ENCODE measurements around the gene KLRC2. TPM values are rescaled to one million over a fixed set of nuclear protein-coding genes. Genes with fewer than 3 reads are reported as not detected.
"Not testable (repeated sequence)": the region's sequence is repeated elsewhere in the genome, so short reads cannot be mapped to it uniquely, and the experiment has no call there.

Gene KLRC2
- total RNA-seq, 1 experiment from 2014 or later, result 7.5 TPM

DNA sequence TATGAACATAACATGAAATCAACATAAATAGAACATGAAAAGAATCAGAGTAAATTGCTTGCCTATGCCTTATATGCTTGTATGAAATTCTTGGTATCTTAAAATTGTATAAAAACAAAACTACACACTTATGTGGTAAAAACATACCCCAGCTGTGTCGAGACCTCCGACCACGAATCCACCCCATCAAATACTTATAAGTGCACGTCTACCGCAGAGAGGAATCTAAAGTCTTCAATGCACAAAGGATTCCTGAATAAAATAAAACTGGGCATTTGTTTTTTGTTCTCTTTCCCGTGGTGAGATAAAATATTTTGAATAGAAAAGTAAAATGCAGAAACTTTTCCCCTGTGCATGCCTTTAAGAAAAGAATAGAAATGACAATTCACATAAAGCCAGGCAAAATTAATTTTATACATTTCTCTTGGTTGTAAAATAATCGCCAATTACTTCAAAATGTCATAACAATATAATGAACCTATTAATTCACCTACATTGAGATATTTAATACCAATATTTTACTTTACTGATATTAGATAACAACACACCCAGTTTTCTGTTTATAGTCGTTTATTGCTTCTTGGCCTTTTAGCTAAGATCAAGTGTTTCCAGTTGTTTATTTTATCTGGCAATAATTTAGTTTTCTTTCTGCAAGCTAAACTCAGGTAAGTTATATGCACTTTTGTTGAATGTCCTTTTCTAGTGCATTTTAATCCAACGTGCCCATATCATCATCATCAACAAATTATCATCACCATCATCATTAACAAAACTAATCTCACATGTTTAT, 47.0 kb downstream of the KLRC2 start:
- intact Hi-C loops (cut with micrococcal nuclease), result no loop called here
- ChIA-PET RAD21 (ENCODE audit: low non-redundant PET in 1 of 2, low total read pairs in 2 of 2, uncharacterized antibody in 2 of 2, unreplicated experiment in 2 of 2) (no interaction called here), CTCF (no interaction called here), POLR2A (no interaction called here)
- H3K27ac ChIP-seq (ENCODE audit: low read depth, low read length), result no peak overlapping the region
- TF ChIP-seq, protein P1, sequence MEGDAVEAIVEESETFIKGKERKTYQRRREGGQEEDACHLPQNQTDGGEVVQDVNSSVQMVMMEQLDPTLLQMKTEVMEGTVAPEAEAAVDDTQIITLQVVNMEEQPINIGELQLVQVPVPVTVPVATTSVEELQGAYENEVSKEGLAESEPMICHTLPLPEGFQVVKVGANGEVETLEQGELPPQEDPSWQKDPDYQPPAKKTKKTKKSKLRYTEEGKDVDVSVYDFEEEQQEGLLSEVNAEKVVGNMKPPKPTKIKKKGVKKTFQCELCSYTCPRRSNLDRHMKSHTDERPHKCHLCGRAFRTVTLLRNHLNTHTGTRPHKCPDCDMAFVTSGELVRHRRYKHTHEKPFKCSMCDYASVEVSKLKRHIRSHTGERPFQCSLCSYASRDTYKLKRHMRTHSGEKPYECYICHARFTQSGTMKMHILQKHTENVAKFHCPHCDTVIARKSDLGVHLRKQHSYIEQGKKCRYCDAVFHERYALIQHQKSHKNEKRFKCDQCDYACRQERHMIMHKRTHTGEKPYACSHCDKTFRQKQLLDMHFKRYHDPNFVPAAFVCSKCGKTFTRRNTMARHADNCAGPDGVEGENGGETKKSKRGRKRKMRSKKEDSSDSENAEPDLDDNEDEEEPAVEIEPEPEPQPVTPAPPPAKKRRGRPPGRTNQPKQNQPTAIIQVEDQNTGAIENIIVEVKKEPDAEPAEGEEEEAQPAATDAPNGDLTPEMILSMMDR (IDR thresholded peaks at IDR 0.05 in 2 of 3, conservative IDR thresholded peaks at IDR 0.05 in 1 of 3; ENCODE audit: borderline replicate concordance in 1 of 3, insufficient read depth in 1 of 3, low read depth in 2 of 3, low read length in 2 of 3), result no peak
- no peak for TF ChIP-seq EGR1 (IDR thresholded peaks at IDR 0.05; ENCODE audit: low read depth)
- H3K4me2 ChIP-seq (ENCODE audit: low read length), result no peak overlapping the region
- no TSS peak for BruUV-seq (replicated peaks)
- H3K27me3 ChIP-seq (ENCODE audit: insufficient read depth, low read length), result no peaks in the 10 kb centered on the region
- no peak overlapping the region for H2AFZ ChIP-seq (ENCODE audit: low read depth, low read length, poor library complexity, severe bottlenecking)
- H3K79me2 ChIP-seq (ENCODE audit: insufficient read depth, low read length), result no peaks in the 10 kb centered on the region
- no peaks in the 10 kb centered on the region for H4K20me1 ChIP-seq (ENCODE audit: insufficient read depth)
- H3K4me3 ChIP-seq (replicated peaks in 1 of 2; ENCODE audit: low read depth in 1 of 2, low read length in 2 of 2), result no peak overlapping the region
- no peaks in the 10 kb centered on the region for H3K9me2 ChIP-seq (ENCODE audit: insufficient read depth)
- no peak overlapping the region for H3K9ac ChIP-seq (ENCODE audit: low read length)
- 0 out of 4 replicates have a peak, but pooled peaks cover 0 to 5% of the 10 kb centered on the region in 2 experiments for H3K9me3 ChIP-seq (ENCODE audit: control insufficient read depth in 1 of 2, insufficient read depth in 1 of 2, low read depth in 1 of 2, low read length in 2 of 2)
- ATAC-seq, result no peak
- peaks cover 17 to 21% of the 10 kb centered on the region in 2 experiments for H3K4me1 ChIP-seq (ENCODE audit: control insufficient read depth in 1 of 2, insufficient read depth in 2 of 2, low read length in 2 of 2)
- no peak for DNase-seq (ENCODE audit: low read depth, low spot score)
- H3K36me3 ChIP-seq (ENCODE audit: control insufficient read depth in 1 of 2, insufficient read depth in 2 of 2, low read length in 2 of 2), result no peaks in the 10 kb centered on the region

DNA sequence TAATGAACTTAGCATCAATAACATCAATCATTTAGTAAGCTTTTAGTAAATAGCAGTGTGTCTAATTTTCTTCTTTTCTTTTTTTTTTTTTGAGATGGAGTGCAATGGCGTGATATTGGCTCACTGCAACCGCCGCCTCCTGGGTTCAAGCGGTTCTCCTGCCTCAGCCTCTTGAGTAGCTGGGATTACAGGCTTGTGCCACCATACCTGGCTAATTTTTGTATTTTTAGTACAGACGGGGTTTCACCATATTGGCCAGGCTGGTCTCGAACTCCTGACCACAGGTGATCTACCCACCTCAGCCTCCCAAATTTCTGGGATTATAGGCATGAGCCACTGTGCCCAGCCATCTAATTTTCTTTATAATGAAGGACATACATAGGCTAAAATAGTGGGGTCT, 48.3 kb downstream of the KLRC2 start:
- H3K4me1 ChIP-seq (ENCODE audit: control insufficient read depth in 1 of 2, insufficient read depth in 2 of 2, low read length in 2 of 2), result peaks cover 8 to 11% of the 10 kb centered on the region in 2 experiments
- H3K4me3 ChIP-seq (replicated peaks in 1 of 2; ENCODE audit: low read depth in 1 of 2, low read length in 2 of 2); H3K27me3 ChIP-seq (ENCODE audit: insufficient read depth, low read length); H3K4me2 ChIP-seq (ENCODE audit: low read length); CTCF ChIA-PET; H3K9me2 ChIP-seq (ENCODE audit: insufficient read depth); H3K27ac ChIP-seq (ENCODE audit: low read depth, low read length); POLR2A ChIA-PET; H3K79me2 ChIP-seq (ENCODE audit: insufficient read depth, low read length); H3K9me3 ChIP-seq (ENCODE audit: control insufficient read depth in 1 of 2, insufficient read depth in 1 of 2, low read depth in 1 of 2, low read length in 2 of 2); H3K9ac ChIP-seq (ENCODE audit: low read length); H3K36me3 ChIP-seq (ENCODE audit: control insufficient read depth in 1 of 2, insufficient read depth in 2 of 2, low read length in 2 of 2); H2AFZ ChIP-seq (ENCODE audit: low read depth, low read length, poor library complexity, severe bottlenecking); BruUV-seq (replicated peaks); intact Hi-C loops (cut with micrococcal nuclease); H4K20me1 ChIP-seq (ENCODE audit: insufficient read depth); ATAC-seq; RAD21 ChIA-PET (ENCODE audit: low non-redundant PET in 1 of 2, low total read pairs in 2 of 2, uncharacterized antibody in 2 of 2, unreplicated experiment in 2 of 2); DNase-seq (ENCODE audit: low read depth, low spot score): not testable (repeated sequence)
